HEK293 (cell line): ENCODE measurements around the gene DOK7.

Experiments
- CTCF ChIA-PET: fragments of 350-600 bp; formaldehyde crosslinking; extraction: SDS; loops from one replicate; lab custom pipeline; 2021; ENCODE audit warnings: antibody characterized with exemption; lab: Yijun Ruan, JAX
- POLR2A ChIA-PET: fragments of 300-600 bp; formaldehyde crosslinking; extraction: SDS; loops from one replicate; lab custom pipeline; 2020; ENCODE audit warnings: antibody characterized with exemption, inconsistent platforms; lab: Yijun Ruan, JAX
- H3K27ac ChIP-seq: fragments of 200-500 bp; sonication (Bioruptor generic); 2 replicates; pipeline ENCODE4 v1.5.1; 2014; ENCODE audit warnings: low read depth, low read length, control low read depth, inconsistent platforms; ENCODE audit errors: extremely low read depth
- H3K36me3 ChIP-seq, 2 experiments: fragments of 200-500 bp in 1 of 2; sonication (Bioruptor generic) in 1 of 2; 1 replicate in 1 of 2; 2 replicates in 1 of 2; pipeline ENCODE4 v1.5.1; 2014 to 2017; ENCODE audit warnings: inconsistent platforms in 2 of 2, low read length in 2 of 2; ENCODE audit not compliant: control insufficient read depth in 2 of 2, insufficient read depth in 1 of 2
- H3K4me1 ChIP-seq: fragments of 200-500 bp; sonication (Bioruptor generic); 2 replicates; pipeline ENCODE4 v1.5.1; 2014; ENCODE audit warnings: mild to moderate bottlenecking, low read length, inconsistent platforms; ENCODE audit not compliant: control insufficient read depth, insufficient read depth
- H3K4me3 ChIP-seq: 2 replicates; pipeline ENCODE4 v1.5.1; 2011; ENCODE audit warnings: low read depth, mild to moderate bottlenecking, control low read depth, low read length, moderate library complexity
- H3K9me3 ChIP-seq: fragments of 200-500 bp; sonication (Bioruptor generic); 2 replicates; pipeline ENCODE4 v1.5.1; 2014; ENCODE audit warnings: low read depth, low read length, inconsistent platforms; ENCODE audit not compliant: control insufficient read depth, insufficient read depth
- GLIS2 ChIP-seq: fragments of 450-650 bp; formaldehyde crosslinking; IDR thresholded peaks from 2 replicates; pipeline ENCODE4 v1.5.1; 2016; ENCODE audit warnings: missing biosample characterization, missing genetic modification characterization
- KLF16 ChIP-seq: fragments of 450-650 bp; formaldehyde crosslinking; IDR thresholded peaks from 2 replicates; pipeline ENCODE4 v1.5.1; 2017; ENCODE audit warnings: missing biosample characterization, missing genetic modification characterization
- ZBTB48 ChIP-seq: fragments of 450-650 bp; formaldehyde crosslinking; IDR thresholded peaks from 2 replicates; pipeline ENCODE4 v1.5.1; 2016; ENCODE audit warnings: missing biosample characterization, missing genetic modification characterization
- ZNF133 ChIP-seq: fragments of 450-650 bp; formaldehyde crosslinking; IDR thresholded peaks from 2 replicates; pipeline ENCODE4 v1.5.1; 2016; ENCODE audit warnings: missing biosample characterization, missing genetic modification characterization
- ZNF138 ChIP-seq: fragments of 450-650 bp; formaldehyde crosslinking; IDR thresholded peaks from 2 replicates; pipeline ENCODE4 v1.5.1; 2016; ENCODE audit warnings: missing biosample characterization, missing genetic modification characterization, borderline replicate concordance
- ZNF140 ChIP-seq: fragments of 450-650 bp; formaldehyde crosslinking; IDR thresholded peaks from 2 replicates; pipeline ENCODE4 v1.5.1; 2016; ENCODE audit warnings: missing biosample characterization, missing genetic modification characterization
- ZNF148 ChIP-seq: fragments of 450-650 bp; formaldehyde crosslinking; IDR thresholded peaks from 2 replicates; pipeline ENCODE4 v1.5.0; 2017; ENCODE audit warnings: missing biosample characterization, missing genetic modification characterization, borderline replicate concordance
- ZNF157 ChIP-seq: fragments of 450-650 bp; formaldehyde crosslinking; IDR thresholded peaks from 2 replicates; pipeline ENCODE4 v1.5.1; 2016; ENCODE audit warnings: missing biosample characterization, missing genetic modification characterization
- ZNF169 ChIP-seq: fragments of 450-650 bp; formaldehyde crosslinking; IDR thresholded peaks from 2 replicates; pipeline ENCODE4 v1.5.1; 2016; ENCODE audit warnings: missing biosample characterization, missing genetic modification characterization
- ZNF184 ChIP-seq: fragments of 450-650 bp; IDR thresholded peaks from 2 replicates; pipeline ENCODE4 v1.5.1; 2018; ENCODE audit warnings: missing biosample characterization, mild to moderate bottlenecking, missing genetic modification characterization
- ZNF239 ChIP-seq: fragments of 450-650 bp; formaldehyde crosslinking; IDR thresholded peaks from 2 replicates; pipeline ENCODE4 v1.5.1; 2016; ENCODE audit warnings: missing biosample characterization, missing genetic modification characterization
- ZNF473 ChIP-seq: fragments of 450-650 bp; formaldehyde crosslinking; IDR thresholded peaks from 2 replicates; pipeline ENCODE4 v1.5.1; 2017; ENCODE audit warnings: missing biosample characterization, missing genetic modification characterization
- ZNF555 ChIP-seq: fragments of 450-650 bp; formaldehyde crosslinking; conservative IDR thresholded peaks from 2 replicates; pipeline ENCODE4 v1.5.1; 2017; ENCODE audit warnings: missing biosample characterization, mild to moderate bottlenecking, missing genetic modification characterization, inconsistent platforms
- ZNF561 ChIP-seq: fragments of 450-650 bp; IDR thresholded peaks from 2 replicates; pipeline ENCODE4 v1.5.1; 2018; ENCODE audit warnings: missing biosample characterization, missing genetic modification characterization, borderline replicate concordance
- ZNF580 ChIP-seq: fragments of 450-650 bp; formaldehyde crosslinking; IDR thresholded peaks from 2 replicates; pipeline ENCODE4 v1.5.1; 2016; ENCODE audit warnings: missing biosample characterization, missing genetic modification characterization
- ZNF654 ChIP-seq: fragments of 450-650 bp; formaldehyde crosslinking; IDR thresholded peaks from 2 replicates; pipeline ENCODE4 v1.5.1; 2016; ENCODE audit warnings: low read depth, missing biosample characterization, missing genetic modification characterization
- ZNF658 ChIP-seq: fragments of 450-650 bp; formaldehyde crosslinking; IDR thresholded peaks from 2 replicates; pipeline ENCODE4; 2016; ENCODE audit warnings: missing biosample characterization, missing genetic modification characterization
- ZNF843 ChIP-seq: fragments of 450-650 bp; formaldehyde crosslinking; IDR thresholded peaks from 2 replicates; pipeline ENCODE4 v1.5.1; 2016; ENCODE audit warnings: missing biosample characterization, missing genetic modification characterization
- ZSCAN23 ChIP-seq: fragments of 450-650 bp; formaldehyde crosslinking; IDR thresholded peaks from 2 replicates; pipeline ENCODE4 v1.5.1; 2016; ENCODE audit warnings: missing biosample characterization, missing genetic modification characterization
- TF ChIP-seq, protein P1 (sequence below): fragments of 450-650 bp; formaldehyde crosslinking; IDR thresholded peaks from 2 replicates; pipeline ENCODE4 v1.5.1; 2016; ENCODE audit warnings: missing biosample characterization, missing genetic modification characterization
- TF ChIP-seq, protein P2 (sequence below): fragments of 450-650 bp; formaldehyde crosslinking; IDR thresholded peaks from 2 replicates; pipeline ENCODE4 v1.5.1; 2017; ENCODE audit warnings: missing biosample characterization, mild to moderate bottlenecking, missing genetic modification characterization, moderate library complexity
- TF ChIP-seq, protein P3 (sequence below): fragments of 450-650 bp; formaldehyde crosslinking; IDR thresholded peaks from 2 replicates; pipeline ENCODE4 v1.5.1; 2016; ENCODE audit warnings: missing biosample characterization, missing genetic modification characterization

The DOK7 gene

GRCh38 chr4:3522326-3522640 lies 59.2 kb downstream of the DOK7 start:
- Histone ChIP-seq H3K27ac (no peak overlapping the region), H3K36me3 (peaks cover 0 to 89% of the 10 kb centered on the region in 2 experiments; a peak in 1 of 3 replicates), H3K9me3 (no peaks in the 10 kb centered on the region), H3K4me3 (no peak overlapping the region), H3K4me1 (no peaks in the 10 kb centered on the region)
- ChIA-PET CTCF (no interaction called here), POLR2A (no interaction called here)
- TF ChIP-seq ZNF133 (tag by site-specific recombination) = no peak
- TF ChIP-seq ZNF580 = no peak

- ChIA-PET POLR2A (no interaction called here), CTCF (no interaction called here)
- no peaks in the 10 kb centered on the region for H3K9me3 ChIP-seq
- H3K4me3 ChIP-seq = no peak overlapping the region
- no peak overlapping the region for H3K27ac ChIP-seq
- no peaks in the 10 kb centered on the region for H3K4me1 ChIP-seq
- TF ChIP-seq ZNF184 (tag by site-specific recombination) = no peak
- no peak for TF ChIP-seq ZNF473 (tag by site-specific recombination)
- TF ChIP-seq, protein P1, sequence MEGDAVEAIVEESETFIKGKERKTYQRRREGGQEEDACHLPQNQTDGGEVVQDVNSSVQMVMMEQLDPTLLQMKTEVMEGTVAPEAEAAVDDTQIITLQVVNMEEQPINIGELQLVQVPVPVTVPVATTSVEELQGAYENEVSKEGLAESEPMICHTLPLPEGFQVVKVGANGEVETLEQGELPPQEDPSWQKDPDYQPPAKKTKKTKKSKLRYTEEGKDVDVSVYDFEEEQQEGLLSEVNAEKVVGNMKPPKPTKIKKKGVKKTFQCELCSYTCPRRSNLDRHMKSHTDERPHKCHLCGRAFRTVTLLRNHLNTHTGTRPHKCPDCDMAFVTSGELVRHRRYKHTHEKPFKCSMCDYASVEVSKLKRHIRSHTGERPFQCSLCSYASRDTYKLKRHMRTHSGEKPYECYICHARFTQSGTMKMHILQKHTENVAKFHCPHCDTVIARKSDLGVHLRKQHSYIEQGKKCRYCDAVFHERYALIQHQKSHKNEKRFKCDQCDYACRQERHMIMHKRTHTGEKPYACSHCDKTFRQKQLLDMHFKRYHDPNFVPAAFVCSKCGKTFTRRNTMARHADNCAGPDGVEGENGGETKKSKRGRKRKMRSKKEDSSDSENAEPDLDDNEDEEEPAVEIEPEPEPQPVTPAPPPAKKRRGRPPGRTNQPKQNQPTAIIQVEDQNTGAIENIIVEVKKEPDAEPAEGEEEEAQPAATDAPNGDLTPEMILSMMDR (tag by site-specific recombination) = no peak
- TF ChIP-seq ZNF157 = no peak
- no peak for TF ChIP-seq ZNF239 (tag by site-specific recombination)
- TF ChIP-seq GLIS2 (tag by site-specific recombination) = no peak
- no peak for TF ChIP-seq ZNF561 (tag by site-specific recombination)
- TF ChIP-seq KLF16 (tag by site-specific recombination) = no peak
- TF ChIP-seq ZNF654 (tag by site-specific recombination) = no peak
- no peak for TF ChIP-seq ZNF169 (tag by site-specific recombination)
- no peak for TF ChIP-seq ZNF138
- no peak for TF ChIP-seq ZNF555
- TF ChIP-seq ZNF148 (tag by site-specific recombination) = no peak
- TF ChIP-seq, protein P2, sequence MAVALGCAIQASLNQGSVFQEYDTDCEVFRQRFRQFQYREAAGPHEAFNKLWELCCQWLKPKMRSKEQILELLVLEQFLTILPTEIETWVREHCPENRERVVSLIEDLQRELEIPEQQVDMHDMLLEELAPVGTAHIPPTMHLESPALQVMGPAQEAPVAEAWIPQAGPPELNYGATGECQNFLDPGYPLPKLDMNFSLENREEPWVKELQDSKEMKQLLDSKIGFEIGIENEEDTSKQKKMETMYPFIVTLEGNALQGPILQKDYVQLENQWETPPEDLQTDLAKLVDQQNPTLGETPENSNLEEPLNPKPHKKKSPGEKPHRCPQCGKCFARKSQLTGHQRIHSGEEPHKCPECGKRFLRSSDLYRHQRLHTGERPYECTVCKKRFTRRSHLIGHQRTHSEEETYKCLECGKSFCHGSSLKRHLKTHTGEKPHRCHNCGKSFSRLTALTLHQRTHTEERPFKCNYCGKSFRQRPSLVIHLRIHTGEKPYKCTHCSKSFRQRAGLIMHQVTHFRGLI (tag by site-specific recombination) = no peak
- no peak for TF ChIP-seq ZNF843 (tag by site-specific recombination)
- no peak for TF ChIP-seq ZSCAN23 (tag by site-specific recombination)
- no peak for TF ChIP-seq ZNF658 (tag by site-specific recombination)
- no peak for TF ChIP-seq ZNF140
- TF ChIP-seq, protein P3, sequence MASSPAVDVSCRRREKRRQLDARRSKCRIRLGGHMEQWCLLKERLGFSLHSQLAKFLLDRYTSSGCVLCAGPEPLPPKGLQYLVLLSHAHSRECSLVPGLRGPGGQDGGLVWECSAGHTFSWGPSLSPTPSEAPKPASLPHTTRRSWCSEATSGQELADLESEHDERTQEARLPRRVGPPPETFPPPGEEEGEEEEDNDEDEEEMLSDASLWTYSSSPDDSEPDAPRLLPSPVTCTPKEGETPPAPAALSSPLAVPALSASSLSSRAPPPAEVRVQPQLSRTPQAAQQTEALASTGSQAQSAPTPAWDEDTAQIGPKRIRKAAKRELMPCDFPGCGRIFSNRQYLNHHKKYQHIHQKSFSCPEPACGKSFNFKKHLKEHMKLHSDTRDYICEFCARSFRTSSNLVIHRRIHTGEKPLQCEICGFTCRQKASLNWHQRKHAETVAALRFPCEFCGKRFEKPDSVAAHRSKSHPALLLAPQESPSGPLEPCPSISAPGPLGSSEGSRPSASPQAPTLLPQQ = no peak
- TF ChIP-seq ZBTB48 (tag by site-specific recombination) = no peak
- peaks cover 0 to 89% of the 10 kb centered on the region in 2 experiments; a peak in 1 of 3 replicates for H3K36me3 ChIP-seq
Measured at GRCh38 chr4:3522651-3523050, 59.5 kb downstream of the DOK7 start.
